Measurements from ENCODE around the gene BNIP2.

GRCh38 chr15:59656897-59657634 is 32.1 kb downstream of the BNIP2 start, which contains the start of gene GTF2A2:
- TF ChIP-seq, protein P1, sequence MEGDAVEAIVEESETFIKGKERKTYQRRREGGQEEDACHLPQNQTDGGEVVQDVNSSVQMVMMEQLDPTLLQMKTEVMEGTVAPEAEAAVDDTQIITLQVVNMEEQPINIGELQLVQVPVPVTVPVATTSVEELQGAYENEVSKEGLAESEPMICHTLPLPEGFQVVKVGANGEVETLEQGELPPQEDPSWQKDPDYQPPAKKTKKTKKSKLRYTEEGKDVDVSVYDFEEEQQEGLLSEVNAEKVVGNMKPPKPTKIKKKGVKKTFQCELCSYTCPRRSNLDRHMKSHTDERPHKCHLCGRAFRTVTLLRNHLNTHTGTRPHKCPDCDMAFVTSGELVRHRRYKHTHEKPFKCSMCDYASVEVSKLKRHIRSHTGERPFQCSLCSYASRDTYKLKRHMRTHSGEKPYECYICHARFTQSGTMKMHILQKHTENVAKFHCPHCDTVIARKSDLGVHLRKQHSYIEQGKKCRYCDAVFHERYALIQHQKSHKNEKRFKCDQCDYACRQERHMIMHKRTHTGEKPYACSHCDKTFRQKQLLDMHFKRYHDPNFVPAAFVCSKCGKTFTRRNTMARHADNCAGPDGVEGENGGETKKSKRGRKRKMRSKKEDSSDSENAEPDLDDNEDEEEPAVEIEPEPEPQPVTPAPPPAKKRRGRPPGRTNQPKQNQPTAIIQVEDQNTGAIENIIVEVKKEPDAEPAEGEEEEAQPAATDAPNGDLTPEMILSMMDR (conservative IDR thresholded peaks at IDR 0.05; ENCODE audit: low read length) = no peak
- no peak for TF ChIP-seq EZH2phosphoT487 (IDR thresholded peaks at IDR 0.05; ENCODE audit: borderline replicate concordance, low read depth, low read length)
